ENCODE results near the gene GART.

GRCh38 chr21:33455686-33456446 is 86.1 kb downstream of the GART start:
- TF ChIP-seq CTCF (IDR thresholded peaks at IDR 0.05): no peak
- no peak for TF ChIP-seq POLR2A (IDR thresholded peaks at IDR 0.05)
